GM18520 (cell line): ENCODE data around the gene AGR3.
"Not testable (repeated sequence)": the region's sequence is repeated elsewhere in the genome, so short reads cannot be mapped to it uniquely, and the experiment has no call there.

Experiments used
- ATAC-seq: cut with Tn5 transposase; IDR thresholded peaks from one replicate; pipeline ENCODE4 v1.9.1; 2021; ENCODE audit not compliant: unreplicated experiment

The AGR3 gene

GRCh38 chr7:16891874-16892643 is 10.3 kb upstream of the AGR3 start:
- no peak for ATAC-seq

- ATAC-seq, result no peak
Measured at GRCh38 chr7:16891338-16891737, 9.6 kb upstream of the AGR3 start.

- no peak for ATAC-seq
Measured at GRCh38 chr7:16889851-16890415, 8.2 kb upstream of the AGR3 start.

DNA sequence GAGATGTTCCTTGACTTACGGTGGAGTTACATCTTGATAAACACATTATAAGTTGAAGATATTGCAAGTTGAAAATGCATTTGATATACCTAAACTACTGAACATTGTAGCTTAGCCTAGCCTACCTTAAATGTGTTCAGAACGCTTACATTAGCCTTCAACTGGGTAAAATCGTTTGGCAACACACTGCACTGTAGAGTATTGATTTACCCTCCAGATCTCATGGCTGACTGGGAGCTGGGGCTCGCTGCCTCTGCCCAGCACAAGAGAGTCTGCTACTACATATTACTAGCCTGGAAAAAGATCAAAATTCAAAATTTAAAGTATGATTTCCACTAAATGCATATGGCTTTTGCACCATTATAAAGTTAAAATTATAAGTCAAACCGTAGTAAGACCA is 7.5 kb upstream of the AGR3 start:
- no peak for ATAC-seq

DNA sequence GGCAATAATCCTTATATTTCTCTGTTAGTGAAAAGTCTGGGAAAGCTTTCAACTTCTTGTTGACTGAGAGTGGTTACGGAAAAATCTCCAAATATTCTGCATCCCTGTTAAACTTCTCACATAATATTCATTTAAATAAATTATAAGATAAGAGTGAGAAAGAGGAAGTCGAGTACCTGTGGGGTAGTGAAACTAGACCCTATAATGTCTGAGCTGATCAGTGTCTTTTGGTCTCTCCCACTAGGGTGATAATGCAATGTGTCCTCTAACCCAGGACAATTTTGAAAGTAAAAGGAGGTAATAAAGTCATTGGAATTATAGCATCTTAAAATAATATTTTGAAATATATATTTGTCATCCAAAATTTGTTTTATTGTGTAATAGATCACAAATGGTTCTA is 2.1 kb upstream of the AGR3 start:
- ATAC-seq, result no peak

GRCh38 chr7:16880554-16880953 is 1.2 kb downstream of the AGR3 start:
- no peak for ATAC-seq

DNA sequence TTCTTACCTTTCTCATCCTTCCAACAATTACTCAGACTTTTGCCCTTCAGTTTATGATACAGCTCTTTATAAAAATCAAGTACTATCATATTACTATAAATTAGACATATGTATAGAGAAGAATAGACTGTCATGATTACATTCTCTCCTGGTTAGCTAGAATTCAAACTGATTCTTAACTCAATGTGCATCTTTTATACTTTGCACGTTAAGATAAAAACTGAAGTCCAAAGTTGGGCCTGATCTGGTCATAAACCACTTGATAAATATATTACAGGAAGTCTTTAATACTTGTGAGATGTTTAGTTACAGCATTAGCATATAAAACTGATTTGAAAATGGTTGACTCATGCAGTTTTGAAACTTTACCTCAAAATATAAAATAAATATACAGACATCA is 2.6 kb downstream of the AGR3 start:
- ATAC-seq, result no peak

DNA sequence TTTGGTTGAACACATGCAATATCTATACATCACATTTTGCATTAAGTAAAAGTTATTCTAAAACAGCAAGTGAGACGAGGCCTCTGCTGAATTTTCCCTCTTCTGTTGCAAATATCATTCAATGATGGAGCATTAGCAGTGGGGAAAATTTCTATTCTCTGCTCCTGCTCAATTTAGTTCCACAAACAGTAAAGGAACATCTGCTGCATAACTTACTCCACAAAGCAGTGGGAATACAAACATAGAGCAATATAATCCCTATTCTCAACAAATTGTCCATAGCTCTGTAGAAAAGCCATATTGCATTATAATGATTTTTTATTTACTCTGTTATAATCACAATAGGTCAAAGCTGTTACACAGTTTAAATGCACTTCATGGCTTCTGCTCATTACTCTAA is 5.9 kb downstream of the AGR3 start:
- no peak for ATAC-seq

DNA sequence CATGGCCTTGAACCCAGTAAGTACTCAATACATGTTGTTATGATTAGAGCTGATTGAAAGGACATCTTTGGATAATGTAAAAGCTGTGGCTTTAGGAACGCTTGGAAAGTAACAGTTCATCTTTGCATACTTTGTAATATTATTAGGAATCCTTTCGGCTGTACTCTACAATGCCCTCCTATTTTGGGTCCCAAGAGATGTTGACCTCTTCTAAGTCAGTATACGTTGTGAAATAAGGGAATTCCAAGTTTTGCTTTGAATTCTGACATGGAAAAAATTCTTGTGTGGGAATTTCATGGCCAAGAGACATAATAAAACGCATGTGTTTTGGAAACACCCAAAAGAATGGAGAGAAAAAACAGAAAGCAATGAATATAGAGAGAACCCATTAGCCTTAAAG is 7.7 kb downstream of the AGR3 start:
- ATAC-seq, result no peak

DNA sequence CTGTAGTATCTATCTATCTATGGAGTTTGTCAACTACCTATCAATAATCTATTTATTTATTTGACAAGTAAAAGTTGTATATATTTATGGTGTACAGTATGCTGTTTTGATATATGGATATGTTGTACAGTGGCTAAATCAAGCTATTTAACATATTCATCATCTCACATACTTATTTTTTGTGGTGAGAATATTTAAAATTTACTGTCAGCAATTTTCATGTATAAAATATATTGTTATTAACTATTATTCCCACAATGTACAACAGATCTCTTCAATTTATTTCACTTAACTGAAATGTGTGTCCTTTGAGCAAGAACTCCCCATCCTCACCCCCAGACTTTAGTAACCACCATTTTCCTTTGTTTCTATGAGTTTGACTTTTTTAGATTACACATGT is 14.5 kb downstream of the AGR3 start:
- ATAC-seq, result no peak

GRCh38 chr7:16853189-16853588 is 28.6 kb downstream of the AGR3 start:
- not testable (repeated sequence) for ATAC-seq

- ATAC-seq, result no peak
Measured at GRCh38 chr7:16851829-16852228, 30.0 kb downstream of the AGR3 start.

DNA sequence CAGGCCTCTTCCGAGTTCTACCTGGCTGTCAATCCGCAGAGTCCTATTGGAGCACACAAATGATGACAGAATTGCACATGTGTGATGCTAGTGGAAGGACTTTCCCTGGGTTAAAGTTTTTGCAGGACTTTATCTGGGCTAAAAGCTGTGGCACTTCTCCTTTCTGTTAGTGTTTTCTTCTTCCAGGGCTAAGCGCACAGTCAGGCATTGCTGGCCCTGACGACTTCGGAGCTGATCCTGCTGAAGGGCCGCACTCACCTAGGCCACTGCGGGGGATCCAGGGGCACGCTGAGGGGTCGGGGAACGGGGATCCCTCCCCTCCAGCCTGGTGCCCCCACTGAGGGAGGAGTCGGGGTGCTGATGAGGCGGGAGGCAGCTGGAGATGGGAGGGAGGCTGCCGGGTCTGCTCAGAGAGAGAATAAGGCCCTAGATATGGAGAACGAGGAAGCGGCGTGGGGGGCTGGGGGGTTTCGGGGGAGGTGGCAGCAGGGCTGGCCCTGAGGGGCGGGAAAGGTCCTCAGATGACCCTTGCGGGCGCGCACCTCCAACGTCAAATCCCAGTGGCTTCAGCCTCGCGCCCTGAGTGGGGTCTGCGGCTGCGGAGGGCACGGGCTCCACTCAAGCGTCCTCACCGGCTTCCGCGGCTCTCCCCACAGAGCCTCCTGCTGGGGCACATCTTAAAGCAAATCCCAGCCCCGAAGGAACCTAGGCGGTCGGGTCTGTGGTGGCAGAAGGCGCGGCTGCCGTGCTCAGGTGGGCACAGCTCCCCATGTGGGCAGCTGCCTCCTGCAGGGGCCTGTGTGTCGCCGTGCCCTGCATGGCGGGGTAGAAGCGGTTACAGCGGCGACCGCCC is 30.9 kb downstream of the AGR3 start:
- no peak for ATAC-seq

DNA sequence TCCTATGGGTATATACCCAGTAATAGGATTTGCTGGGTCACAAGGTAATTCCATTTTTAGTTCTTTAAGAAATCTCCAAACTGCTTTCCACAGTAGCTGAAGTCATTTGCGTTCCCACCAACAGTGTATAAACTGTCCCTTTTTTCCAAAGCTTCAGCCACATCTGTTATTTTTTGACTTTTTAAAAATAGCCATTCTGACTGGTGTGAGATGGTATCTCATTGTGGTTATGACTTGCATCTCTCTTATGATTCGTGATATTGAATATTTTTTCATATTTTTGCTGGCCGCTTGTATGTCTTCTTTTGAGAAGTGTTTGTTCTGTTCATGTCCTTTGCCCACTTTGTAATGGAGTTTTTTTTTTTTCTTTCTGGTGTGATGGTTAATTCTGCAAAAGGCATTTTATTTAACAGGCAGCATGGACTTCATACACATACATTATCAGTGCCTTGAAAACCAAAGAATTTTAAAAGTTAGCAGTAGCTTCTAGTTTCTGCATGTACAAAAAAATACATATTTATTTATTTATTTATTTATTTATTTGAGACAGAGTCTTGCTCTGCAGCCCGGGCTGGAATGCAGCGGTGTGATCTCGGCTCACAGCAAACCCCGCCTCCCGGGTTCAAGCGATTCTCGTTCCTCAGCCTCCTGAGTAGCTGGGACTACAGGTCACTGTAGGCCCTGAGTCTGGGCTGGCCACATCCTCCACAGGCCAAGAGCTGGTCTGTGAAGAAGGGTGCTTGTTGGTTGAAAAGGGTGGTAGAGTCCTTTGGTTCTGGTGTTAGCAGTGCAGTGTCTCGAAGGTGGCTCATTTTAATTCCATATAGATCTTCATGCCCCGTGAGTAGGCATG is 32.3 kb downstream of the AGR3 start:
- ATAC-seq, result no peak

- ATAC-seq, result no peak
Measured at GRCh38 chr7:16847381-16847860, 34.4 kb downstream of the AGR3 start.

- ATAC-seq, result no peak
Measured at GRCh38 chr7:16846601-16847165, 35.1 kb downstream of the AGR3 start.

DNA sequence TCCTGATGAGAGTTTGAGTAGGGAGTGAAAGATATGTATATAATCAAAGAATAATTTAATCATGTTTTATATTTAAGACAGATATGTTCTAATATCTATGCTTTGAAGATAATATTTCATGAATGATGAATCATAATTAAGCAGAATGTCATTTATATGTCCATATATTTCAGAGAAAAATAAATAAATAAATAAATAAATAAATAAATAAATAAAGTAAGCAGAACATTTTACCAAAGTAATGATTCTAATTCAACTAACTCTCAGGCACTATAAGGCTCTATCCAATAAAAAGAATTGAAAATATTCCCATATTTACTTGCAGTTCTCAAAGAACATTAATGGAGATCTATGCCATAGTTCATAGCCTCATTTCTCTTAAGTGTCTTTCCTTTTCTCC is 36.0 kb downstream of the AGR3 start:
- no peak for ATAC-seq

DNA sequence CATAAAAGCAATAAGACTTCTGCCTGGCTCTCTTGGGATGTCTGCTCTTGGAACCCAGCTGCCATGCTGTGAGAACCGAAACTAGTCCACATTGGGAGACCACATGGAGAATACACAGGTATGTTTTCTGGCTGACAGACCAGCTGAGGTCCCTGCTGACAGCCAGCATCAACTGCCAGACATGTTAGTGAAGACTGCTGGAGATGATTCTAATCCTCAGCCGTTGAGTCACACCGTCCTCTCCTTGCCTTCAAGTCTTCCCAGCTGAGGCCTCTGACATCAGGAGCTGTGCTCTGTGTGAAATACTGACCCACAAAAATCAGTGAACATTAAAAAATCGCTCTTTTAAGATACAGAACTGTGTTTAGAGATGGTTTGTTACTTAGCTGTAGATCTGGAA is 40.1 kb downstream of the AGR3 start:
- no peak for ATAC-seq

- ATAC-seq, result no peak
Measured at GRCh38 chr7:16840094-16840493, 41.7 kb downstream of the AGR3 start.

- ATAC-seq, result no peak
Measured at GRCh38 chr7:16839646-16840045, 42.1 kb downstream of the AGR3 start.

DNA sequence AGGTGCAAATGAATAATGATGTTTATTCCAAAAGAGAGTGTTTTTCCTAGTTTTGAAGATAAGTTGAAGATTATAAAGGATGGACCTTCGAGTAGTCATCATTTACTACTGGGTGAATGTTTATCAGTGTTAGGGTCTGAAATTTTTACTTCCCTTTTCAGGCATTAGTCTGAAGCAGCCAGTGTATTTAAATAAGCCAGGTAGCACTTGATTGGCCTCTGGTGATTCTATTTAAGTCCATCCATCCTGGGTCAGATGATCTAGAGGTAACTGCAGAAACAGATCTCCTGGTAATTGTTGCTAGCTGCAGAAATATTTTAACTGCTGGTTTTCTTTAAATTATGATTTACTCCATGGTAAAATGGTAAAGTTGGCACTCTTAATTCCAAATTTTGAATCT is 42.9 kb downstream of the AGR3 start:
- ATAC-seq, result no peak
